ENCODE results near the gene BOLA1.
"Not testable (repeated sequence)": the region's sequence is repeated elsewhere in the genome, so short reads cannot be mapped to it uniquely, and the experiment has no call there.

BOLA1 gene

DNA sequence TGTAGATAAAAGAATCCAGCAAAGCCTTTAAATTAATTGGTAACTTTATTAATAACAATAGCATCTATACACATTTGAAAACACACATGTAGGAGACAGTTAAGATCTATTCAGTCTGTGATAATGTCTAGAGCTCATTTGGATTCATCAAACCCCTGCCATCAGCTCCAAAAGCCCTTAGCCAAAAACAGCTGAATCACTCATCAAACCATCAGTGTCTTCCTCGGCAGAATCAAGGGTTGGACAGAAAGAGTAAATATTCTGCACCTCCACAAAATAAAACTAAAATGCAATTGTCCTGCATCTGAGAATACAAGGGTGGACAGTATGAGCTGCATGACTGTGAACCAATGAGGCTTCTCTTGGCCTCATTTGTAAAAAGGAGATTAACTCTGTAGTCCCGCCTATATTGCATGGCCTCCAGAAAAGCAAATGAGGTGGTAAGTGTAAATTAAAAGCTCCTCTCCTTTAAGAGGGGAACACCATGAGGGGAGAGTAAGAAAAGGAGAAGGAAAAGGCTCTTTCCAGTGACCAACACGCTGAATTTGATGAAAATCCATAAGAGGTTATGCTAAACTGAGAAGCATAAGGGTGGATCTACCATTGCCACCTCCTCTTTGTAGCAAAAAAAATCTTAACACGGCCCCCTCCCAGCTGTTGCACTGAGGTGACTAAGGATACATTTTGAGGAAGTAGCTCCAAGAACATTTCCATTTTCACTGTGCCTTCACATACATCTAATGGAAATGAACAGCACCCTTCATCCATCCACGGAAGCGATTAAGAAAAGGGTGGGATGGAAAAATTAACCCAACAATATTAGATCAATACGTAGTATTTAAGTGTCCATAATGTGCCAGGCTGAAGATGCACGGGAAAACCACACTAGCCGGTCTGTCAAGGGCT, 14.7 kb upstream of the BOLA1 start:
- Mint-ChIP-seq H3K36me3 (ENCODE audit: low read depth) (no peaks in the 10 kb centered on the region), H3K4me1 (ENCODE audit: low read depth) (peaks cover 16% of the 10 kb centered on the region), H3K9me3 (no peaks in the 10 kb centered on the region), H3K4me3 (no peak overlapping the region), H3K27me3 (no peaks in the 10 kb centered on the region), H3K27ac (no peak overlapping the region)

DNA sequence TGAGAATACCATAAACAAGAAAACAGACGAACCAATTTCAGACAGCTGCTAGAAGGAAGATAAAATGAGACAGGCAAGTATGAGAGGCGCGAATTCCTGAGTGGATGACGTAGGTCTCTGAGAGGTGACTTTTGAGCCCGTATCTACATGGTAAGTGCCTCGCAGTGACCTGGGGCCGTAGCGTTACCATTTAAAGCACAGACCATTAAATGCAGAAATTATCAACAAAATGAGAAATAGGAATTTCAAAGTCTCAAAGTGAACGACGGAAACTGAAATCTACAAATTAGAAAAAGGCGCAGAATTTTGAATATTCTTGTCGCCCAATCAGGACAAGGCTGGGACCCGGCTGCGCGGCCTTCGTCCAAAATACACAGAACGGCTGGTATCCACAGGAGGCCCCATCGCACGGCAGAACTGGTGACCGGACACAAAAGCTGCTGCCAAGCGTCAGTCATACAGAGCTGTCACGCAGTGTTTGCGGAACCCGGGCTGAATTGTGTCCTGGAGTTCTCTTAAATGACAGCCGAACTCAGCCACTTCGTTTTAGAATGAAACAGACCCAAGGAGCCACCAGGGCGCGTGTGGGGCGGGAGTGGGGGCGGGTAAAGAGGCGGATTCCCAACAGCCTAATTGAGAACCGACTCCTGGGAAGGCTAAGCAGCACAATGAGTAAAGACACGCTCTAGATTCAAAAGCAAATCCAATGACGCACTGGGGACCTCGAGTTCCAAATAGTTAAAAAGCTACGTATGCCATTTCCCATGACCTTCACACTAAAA, 13.8 kb upstream of the BOLA1 start:
- Mint-ChIP-seq H3K9me3 (no peaks in the 10 kb centered on the region), H3K4me1 (ENCODE audit: low read depth) (peaks cover 10% of the 10 kb centered on the region), H3K36me3 (ENCODE audit: low read depth) (no peaks in the 10 kb centered on the region), H3K27me3 (no peaks in the 10 kb centered on the region), H3K4me3 (no peak overlapping the region), H3K27ac (no peak overlapping the region)

DNA sequence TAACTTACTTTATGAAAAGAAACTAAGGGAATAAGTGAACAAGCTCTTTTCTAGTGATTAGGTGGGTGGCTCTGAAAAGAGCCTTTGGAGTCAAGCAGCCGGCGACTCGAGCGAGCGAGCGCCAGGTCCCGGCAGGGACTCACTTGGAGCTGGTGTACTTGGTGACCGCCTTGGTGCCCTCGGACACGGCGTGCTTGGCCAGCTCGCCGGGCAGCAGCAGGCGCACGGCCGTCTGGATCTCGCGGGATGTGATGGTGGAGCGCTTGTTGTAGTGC, 13.3 kb upstream of the BOLA1 start:
- H3K36me3 Mint-ChIP-seq (ENCODE audit: low read depth); H3K27me3 Mint-ChIP-seq; H3K4me3 Mint-ChIP-seq: not testable (repeated sequence)

DNA sequence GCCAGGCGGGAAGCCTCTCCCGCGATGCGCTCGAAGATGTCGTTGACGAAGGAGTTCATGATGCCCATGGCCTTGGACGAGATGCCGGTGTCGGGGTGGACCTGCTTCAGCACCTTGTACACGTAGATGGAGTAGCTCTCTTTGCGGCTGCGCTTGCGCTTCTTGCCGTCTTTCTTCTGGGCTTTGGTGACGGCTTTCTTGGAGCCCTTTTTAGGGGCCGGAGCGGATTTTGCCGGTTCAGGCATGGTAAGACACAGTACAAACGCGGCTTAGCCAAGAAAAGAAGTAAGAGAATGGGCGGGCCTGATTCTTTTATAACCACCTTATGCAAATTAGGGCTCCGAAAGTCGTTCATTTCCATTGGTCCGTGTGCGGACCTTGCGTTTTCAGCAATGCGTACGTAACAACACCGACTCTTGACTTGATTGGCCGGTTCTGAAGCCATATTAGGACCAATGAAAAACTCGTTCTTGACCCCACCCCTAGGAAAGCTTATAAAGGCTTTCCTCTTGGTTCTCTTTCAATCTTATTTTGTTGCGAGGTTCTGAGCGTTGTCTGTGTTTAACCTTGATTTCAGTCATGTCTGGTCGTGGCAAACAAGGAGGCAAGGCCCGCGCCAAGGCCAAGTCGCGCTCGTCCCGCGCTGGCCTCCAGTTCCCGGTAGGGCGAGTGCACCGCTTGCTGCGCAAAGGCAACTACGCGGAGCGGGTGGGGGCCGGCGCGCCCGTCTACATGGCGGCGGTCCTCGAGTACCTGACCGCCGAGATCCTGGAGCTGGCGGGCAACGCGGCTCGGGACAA, 12.8 kb upstream of the BOLA1 start:
- Mint-ChIP-seq H3K4me1 (ENCODE audit: low read depth) (peaks cover 10% of the 10 kb centered on the region), H3K36me3 (ENCODE audit: low read depth) (no peaks in the 10 kb centered on the region), H3K27me3 (no peaks in the 10 kb centered on the region), H3K9me3 (no peaks in the 10 kb centered on the region), H3K27ac (no peak overlapping the region), H3K4me3 (no peak overlapping the region)

More for the DNA sequence above, 13.3 kb upstream of the BOLA1 start:
- H3K9me3 Mint-ChIP-seq; H3K4me1 Mint-ChIP-seq (ENCODE audit: low read depth); H3K27ac Mint-ChIP-seq: not testable (repeated sequence)

DNA sequence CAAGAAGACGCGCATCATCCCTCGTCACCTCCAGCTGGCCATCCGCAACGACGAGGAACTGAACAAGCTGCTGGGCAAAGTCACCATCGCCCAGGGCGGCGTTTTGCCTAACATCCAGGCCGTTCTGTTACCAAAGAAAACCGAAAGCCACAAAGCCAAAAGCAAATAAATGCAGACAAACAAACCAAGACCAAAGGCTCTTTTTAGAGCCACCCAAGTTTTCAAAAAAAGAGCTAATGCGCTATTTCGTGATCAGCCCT, 12.2 kb upstream of the BOLA1 start:
- not testable (repeated sequence) for H3K4me1 Mint-ChIP-seq (ENCODE audit: low read depth); H3K27ac Mint-ChIP-seq; H3K9me3 Mint-ChIP-seq; H3K27me3 Mint-ChIP-seq; H3K36me3 Mint-ChIP-seq (ENCODE audit: low read depth); H3K4me3 Mint-ChIP-seq

DNA sequence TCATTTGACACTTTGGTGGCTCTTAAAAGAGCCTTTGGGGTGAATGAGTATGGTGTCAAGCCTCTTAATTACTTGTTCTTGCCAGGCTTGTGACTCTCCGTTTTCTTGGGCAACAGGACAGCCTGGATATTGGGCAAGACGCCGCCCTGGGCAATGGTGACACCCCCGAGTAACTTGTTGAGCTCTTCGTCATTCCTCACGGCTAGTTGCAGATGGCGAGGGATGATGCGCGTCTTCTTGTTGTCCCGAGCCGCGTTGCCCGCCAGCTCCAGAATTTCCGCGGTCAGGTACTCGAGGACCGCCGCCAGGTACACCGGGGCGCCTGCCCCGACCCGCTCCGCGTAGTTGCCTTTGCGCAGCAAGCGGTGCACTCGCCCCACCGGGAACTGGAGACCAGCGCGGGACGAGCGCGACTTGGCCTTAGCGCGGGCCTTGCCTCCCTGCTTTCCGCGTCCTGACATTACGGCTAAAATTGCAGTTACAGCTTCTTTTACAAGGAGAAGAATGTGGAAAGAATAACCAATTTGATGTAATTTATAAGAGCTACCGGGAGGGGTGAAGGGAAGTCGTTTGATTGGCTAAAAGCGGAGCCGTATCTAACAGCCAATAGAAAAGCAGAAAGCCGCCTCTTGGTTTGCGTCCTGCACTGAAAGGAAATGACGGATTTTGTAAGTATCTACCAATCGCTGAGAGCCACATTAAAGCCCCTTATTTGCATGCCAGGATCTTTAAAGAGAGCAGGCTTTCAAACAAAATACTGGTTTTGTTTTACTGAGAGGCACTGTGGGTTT, 11.7 kb upstream of the BOLA1 start:
- no peaks in the 10 kb centered on the region for H3K9me3 Mint-ChIP-seq

DNA sequence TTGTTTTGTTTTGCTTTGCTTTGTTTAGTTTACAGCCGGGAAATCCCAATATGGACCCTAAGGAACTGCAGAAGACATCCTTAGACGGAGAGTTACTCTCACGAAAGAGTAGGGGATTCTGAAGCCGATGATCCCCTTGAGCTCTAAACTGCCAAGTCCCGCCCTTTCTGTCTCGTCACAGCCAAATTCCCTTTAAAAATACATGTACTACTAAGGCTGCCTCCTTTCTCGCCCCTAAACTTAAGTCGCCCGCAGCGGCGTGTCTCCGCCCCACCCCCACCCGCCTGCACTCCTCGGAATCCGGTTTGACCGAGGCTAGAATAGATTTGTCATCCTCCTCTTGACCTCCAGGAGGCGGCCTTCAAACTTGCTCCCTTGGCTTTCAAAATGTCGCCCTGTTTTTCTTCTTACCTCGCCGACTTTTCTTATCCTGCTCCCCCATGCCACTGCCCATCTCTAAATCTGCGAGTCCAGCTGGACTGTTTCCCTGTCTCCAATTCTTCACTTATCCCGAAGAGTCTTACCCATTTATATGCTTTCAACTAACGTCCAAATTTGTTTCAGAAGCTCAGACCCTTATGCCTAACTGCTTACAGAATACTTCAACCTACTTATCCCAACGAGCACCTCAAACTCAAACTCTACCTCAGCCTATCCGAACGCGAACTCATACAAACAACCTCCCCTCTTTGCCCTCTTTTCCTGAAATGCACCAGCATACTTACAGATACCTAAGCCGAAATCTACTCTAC, 10.9 kb upstream of the BOLA1 start:
- H3K27ac Mint-ChIP-seq = no peak overlapping the region
- peaks cover 4% of the 10 kb centered on the region for H3K4me1 Mint-ChIP-seq (ENCODE audit: low read depth)
- H3K27me3 Mint-ChIP-seq = no peaks in the 10 kb centered on the region
- no peak overlapping the region for H3K4me3 Mint-ChIP-seq
- no peaks in the 10 kb centered on the region for H3K9me3 Mint-ChIP-seq
- H3K36me3 Mint-ChIP-seq (ENCODE audit: low read depth) = no peaks in the 10 kb centered on the region

More for the DNA sequence above, 11.7 kb upstream of the BOLA1 start:
- H3K36me3 Mint-ChIP-seq (ENCODE audit: low read depth) = no peaks in the 10 kb centered on the region
- no peak overlapping the region for H3K27ac Mint-ChIP-seq
- no peak overlapping the region for H3K4me3 Mint-ChIP-seq
- no peaks in the 10 kb centered on the region for H3K27me3 Mint-ChIP-seq
- peaks cover 4% of the 10 kb centered on the region for H3K4me1 Mint-ChIP-seq (ENCODE audit: low read depth)

DNA sequence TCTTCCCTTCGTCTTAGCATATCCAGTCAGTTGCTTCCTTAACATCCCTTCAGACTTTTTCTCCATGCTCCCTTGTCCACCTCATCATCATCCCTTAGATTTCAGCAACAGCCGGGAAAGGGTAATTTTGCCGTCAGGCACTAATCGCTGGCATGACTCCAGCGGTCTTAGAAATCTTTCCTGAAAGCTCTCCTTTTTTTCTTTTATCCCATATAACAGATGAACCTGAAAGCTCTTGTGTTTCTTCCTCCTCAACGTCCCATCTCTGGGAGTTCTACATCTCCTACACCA, 10.4 kb upstream of the BOLA1 start:
- no peaks in the 10 kb centered on the region for H3K27me3 Mint-ChIP-seq
- H3K36me3 Mint-ChIP-seq (ENCODE audit: low read depth) = no peaks in the 10 kb centered on the region
- H3K4me3 Mint-ChIP-seq = no peak overlapping the region
- H3K4me1 Mint-ChIP-seq (ENCODE audit: low read depth) = peaks cover 4% of the 10 kb centered on the region
- no peaks in the 10 kb centered on the region for H3K9me3 Mint-ChIP-seq
- H3K27ac Mint-ChIP-seq = no peak overlapping the region

DNA sequence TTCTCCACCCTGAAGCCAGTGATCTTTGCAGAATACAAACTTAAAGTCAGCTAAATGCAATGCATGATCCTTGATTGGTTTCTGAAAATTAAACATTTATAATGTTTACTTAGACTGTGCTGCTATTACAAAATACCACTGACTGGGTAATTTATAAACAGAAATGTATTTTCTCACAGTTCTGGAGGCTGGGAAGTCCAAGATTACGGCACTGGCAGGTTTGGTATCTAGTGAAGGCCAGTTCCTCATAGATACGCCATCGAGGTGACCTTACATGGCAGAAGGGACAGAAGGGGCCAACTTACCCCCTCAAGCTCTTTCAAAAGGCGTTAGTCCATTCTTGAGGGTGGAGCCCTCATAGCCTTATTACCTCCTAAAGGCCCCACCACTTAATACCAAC, 2.8 kb upstream of the BOLA1 start:
- Mint-ChIP-seq H3K9me3 (peaks cover 5% of the 10 kb centered on the region), H3K4me3 (no peak overlapping the region), H3K27ac (no peak overlapping the region), H3K4me1 (ENCODE audit: low read depth) (peaks cover 24% of the 10 kb centered on the region), H3K27me3 (no peaks in the 10 kb centered on the region), H3K36me3 (ENCODE audit: low read depth) (peaks cover 7% of the 10 kb centered on the region)

DNA sequence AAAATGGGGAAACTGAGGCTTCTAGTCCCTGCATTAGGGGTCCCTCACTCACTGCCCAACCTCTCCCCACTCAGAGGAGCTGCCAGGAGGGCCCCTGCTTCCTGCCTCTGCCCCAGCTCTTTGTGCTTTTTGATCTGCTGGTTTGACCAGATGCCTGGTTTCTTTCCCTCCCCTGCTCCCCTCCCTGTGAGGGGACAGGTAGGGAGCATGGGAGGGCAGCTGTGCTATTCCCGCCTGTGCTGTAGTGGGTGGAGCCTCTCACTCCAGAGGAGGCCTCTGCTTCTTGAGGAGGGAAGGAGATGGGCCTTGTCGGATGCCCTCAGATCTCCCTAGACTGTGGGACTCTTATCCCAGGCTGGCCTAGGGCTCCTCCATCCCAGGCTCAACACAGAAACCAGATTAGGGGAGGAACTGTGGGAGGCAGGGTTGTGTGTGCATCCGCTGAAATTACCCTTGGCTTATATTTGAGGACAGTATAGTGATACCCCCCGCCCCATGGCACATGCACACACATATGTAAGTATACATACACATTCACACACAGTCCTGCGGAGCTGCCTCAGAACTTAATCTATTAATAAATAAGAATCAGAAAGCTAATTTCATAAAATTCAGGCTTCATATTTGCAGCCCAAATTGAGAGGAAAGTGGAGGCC, 4.6 kb downstream of the BOLA1 start:
- H3K36me3 Mint-ChIP-seq (ENCODE audit: low read depth) = peaks cover 21% of the 10 kb centered on the region
- H3K4me3 Mint-ChIP-seq = no peak overlapping the region
- H3K9me3 Mint-ChIP-seq = peaks cover 4% of the 10 kb centered on the region
- H3K27ac Mint-ChIP-seq = no peak overlapping the region
- no peaks in the 10 kb centered on the region for H3K27me3 Mint-ChIP-seq
- peaks cover 21% of the 10 kb centered on the region for H3K4me1 Mint-ChIP-seq (ENCODE audit: low read depth)

DNA sequence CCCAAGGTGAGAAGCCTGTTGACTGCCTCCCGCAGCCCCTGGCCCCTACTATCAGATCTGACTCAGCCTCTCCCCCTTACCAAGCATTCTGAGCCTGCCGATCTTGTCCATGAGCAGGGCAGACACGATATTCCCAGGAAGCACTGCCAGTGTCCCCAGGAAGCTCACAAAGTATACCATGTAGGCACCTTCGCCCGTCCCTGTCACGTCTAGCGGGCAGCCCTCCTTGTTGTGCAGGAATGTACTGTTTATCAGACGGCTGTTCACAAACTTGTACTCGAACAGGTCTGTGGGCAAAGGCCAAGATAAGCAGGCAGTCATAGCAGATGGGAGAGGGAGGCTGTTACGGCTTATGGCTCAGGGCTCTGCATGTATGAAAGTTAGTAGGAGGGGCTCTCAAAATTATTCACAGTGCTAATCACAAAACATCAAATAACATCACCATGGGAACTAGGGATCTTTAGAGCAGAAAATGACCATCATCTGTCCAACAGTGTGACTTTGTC, 7.3 kb downstream of the BOLA1 start:
- Mint-ChIP-seq H3K27me3 (no peaks in the 10 kb centered on the region), H3K27ac (no peak overlapping the region), H3K9me3 (no peaks in the 10 kb centered on the region), H3K4me1 (ENCODE audit: low read depth) (no peaks in the 10 kb centered on the region), H3K36me3 (ENCODE audit: low read depth) (peaks cover 14% of the 10 kb centered on the region), H3K4me3 (no peak overlapping the region)

DNA sequence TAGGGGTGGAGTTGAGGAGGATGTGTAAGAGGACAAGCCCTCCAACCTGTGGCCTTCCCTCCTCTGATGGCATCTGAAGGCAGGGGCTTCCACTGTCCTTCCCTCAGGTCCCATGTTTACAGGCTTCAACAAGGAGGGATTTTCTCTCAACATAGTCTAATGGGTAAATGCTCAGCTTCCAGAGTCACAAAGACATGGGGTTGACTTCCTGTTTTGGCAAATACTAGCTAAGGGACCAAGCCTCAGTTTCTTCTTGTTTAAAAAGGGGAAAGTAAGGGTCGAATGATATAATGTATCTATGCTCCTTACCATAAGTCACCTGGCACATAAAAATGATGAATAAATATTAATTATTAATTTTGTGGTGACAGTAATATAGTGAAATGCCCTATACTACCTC, 15.2 kb downstream of the BOLA1 start:
- Mint-ChIP-seq H3K36me3 (ENCODE audit: low read depth) (peaks cover 5% of the 10 kb centered on the region), H3K27me3 (no peaks in the 10 kb centered on the region), H3K4me1 (ENCODE audit: low read depth) (peaks cover 37% of the 10 kb centered on the region), H3K4me3 (no peak overlapping the region), H3K27ac (no peak overlapping the region), H3K9me3 (no peaks in the 10 kb centered on the region)

DNA sequence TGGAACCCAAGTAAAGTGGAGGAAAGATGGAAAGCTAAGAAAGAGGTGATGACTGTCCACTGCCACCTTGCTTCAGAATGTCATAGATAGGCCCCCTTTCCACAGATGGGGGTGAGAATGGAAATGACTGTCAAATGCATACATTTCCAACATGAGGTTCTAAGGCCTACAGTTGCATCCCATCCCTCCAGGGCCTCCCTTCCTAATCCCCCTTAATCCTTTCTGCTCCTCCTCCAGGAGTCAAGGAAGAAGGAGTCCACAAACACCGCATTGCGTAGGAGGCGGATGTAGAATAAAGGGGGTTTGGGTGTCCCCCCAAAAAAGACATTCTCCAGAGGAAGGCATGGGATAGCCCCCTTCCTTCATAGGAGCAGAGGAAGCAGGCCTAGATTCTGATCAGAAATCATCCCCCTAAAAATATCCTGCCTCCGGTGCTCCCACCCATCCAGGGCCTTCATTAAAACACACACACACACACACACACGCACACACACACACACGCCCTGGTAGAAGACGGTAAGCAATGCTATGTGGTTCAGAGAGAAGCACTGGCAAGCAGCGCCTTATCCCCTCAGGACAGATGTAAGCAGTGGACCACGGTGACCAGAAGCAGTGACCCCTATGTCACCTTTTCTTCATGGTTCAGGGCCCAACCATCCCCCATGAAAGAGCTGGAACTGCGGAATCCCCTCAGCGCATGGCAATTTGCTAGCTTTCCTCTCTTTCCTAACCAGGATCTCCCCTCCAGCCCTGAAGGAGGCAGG, 16.2 kb downstream of the BOLA1 start:
- Mint-ChIP-seq H3K36me3 (ENCODE audit: low read depth) (peaks cover 5% of the 10 kb centered on the region), H3K27me3 (no peaks in the 10 kb centered on the region), H3K4me1 (ENCODE audit: low read depth) (peaks cover 37% of the 10 kb centered on the region), H3K27ac (peak overlapping the region; percentile 29), H3K4me3 (peak overlapping the region; percentile 84), H3K9me3 (no peaks in the 10 kb centered on the region)
